ENCODE measurements around the gene RNF8. TPM values are rescaled to one million over a fixed set of nuclear protein-coding genes. Genes with fewer than 3 reads are reported as not detected.

Gene RNF8
- total and polyA plus RNA-seq, 2 donors (not counting 3 experiments of a cell fraction or from before 2014, with no cell fraction given) = 16.6 to 27.3 TPM

GRCh38 chr6:37371154-37372083 lies 17.6 kb downstream of the RNF8 start:
- dilution Hi-C loops (cut with MboI; ENCODE audit: extremely low pct_ligation_motif_present, low sequenced_read_pairs) = no loop called here
- no peaks in the 10 kb centered on the region for H3K9me3 ChIP-seq (replicated peaks; ENCODE audit: control insufficient read depth, insufficient read depth, low read length)
- FAIRE-seq (no peak), DNase-seq (ENCODE audit: low read depth, low spot score) (no peak)
- no peak overlapping the region for H3K4me2 ChIP-seq (ENCODE audit: insufficient read depth, low read length)
- no peaks in the 10 kb centered on the region for H3K27me3 ChIP-seq (ENCODE audit: control insufficient read depth in 2 of 2, insufficient read depth in 2 of 2, low read length in 2 of 2)
- no TSS peak for BruUV-seq (replicated peaks)
- peaks cover 12% of the 10 kb centered on the region for H3K4me1 ChIP-seq (ENCODE audit: control insufficient read depth, extremely low read depth, insufficient read depth, low read length)
- TF ChIP-seq POLR2A (IDR thresholded peaks at IDR 0.05; ENCODE audit: low read depth, low read length) (no peak), CTCF (IDR thresholded peaks at IDR 0.05; ENCODE audit: extremely low read depth in 1 of 2, insufficient read depth in 1 of 2, low read depth in 1 of 2, low read length in 2 of 2) (no peak), POLR2AphosphoS5 (IDR thresholded peaks at IDR 0.05; ENCODE audit: insufficient read depth, low read depth, low read length) (no peak), JUN (IDR thresholded peaks at IDR 0.05; ENCODE audit: borderline replicate concordance, insufficient read depth, insufficient read length, low read depth) (no peak), MYC (IDR thresholded peaks at IDR 0.05; ENCODE audit: low read depth, low read length) (no peak), EZH2 (IDR thresholded peaks at IDR 0.05; ENCODE audit: borderline replicate concordance, low read depth, low read length, severe bottlenecking) (no peak), GATA2 (IDR thresholded peaks at IDR 0.05; ENCODE audit: insufficient read depth, insufficient read length, low read depth, low read length) (no peak), FOS (IDR thresholded peaks at IDR 0.05; ENCODE audit: borderline replicate concordance, insufficient read depth, low read length) (no peak)
- TF ChIP-seq, protein P1, sequence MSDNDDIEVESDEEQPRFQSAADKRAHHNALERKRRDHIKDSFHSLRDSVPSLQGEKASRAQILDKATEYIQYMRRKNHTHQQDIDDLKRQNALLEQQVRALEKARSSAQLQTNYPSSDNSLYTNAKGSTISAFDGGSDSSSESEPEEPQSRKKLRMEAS (IDR thresholded peaks at IDR 0.05; ENCODE audit: insufficient read depth, insufficient read length) = no peak
- intact Hi-C loops (cut with micrococcal nuclease) = loop anchor here (2.0 kb wide), 1 partner anchor 27 kb away; no protein-coding TSS in a partner anchor
- H4K20me1 ChIP-seq (replicated peaks; ENCODE audit: control insufficient read depth, extremely low read depth, insufficient read depth, low read length) = peaks cover under 1% of the 10 kb centered on the region
- H3K27ac ChIP-seq (ENCODE audit: insufficient read depth, low read depth, low read length) = no peak overlapping the region
- POLR2A ChIA-PET = no interaction called here
- no peak overlapping the region for H2AFZ ChIP-seq (ENCODE audit: low read depth, low read length)
- no peaks in the 10 kb centered on the region for H3K9me1 ChIP-seq (replicated peaks; ENCODE audit: control insufficient read depth, extremely low read depth, insufficient read depth, low read length)
- no peak overlapping the region for H3K4me3 ChIP-seq (replicated peaks in 1 of 3; ENCODE audit: insufficient read depth in 1 of 3, low read depth in 1 of 3, low read length in 3 of 3)
- H3K79me2 ChIP-seq (ENCODE audit: control insufficient read depth, insufficient read depth, low read length) = peaks cover 6% of the 10 kb centered on the region
- peaks cover 3 to 12% of the 10 kb centered on the region in 2 experiments for H3K36me3 ChIP-seq (ENCODE audit: control insufficient read depth in 2 of 2, extremely low read depth in 1 of 2, insufficient read depth in 2 of 2, low read length in 2 of 2)
- no peak overlapping the region for H3K9ac ChIP-seq (replicated peaks; ENCODE audit: extremely low read depth, insufficient read depth, low read length)
- CTCF ChIA-PET = interaction anchor here (0.7 to 2.5 kb wide), 3 partner anchors 11 to 542 kb away, joined by 3 to 10 read pairs (median 5); no protein-coding TSS in a partner anchor
